IgD-negative memory B cell (primary cell): ENCODE results near the gene SLCO2B1. TPM values are rescaled to one million over a fixed set of nuclear protein-coding genes. Genes with fewer than 3 reads are reported as not detected.

Source experiments
- H3K27ac Mint-ChIP-seq, 3 donors: one replicate each; pipeline ENCODE4 v1.8.0; 2020 to 2022; ENCODE audit warnings: mild to moderate bottlenecking in 3 of 3, mixed read lengths in 3 of 3, moderate library complexity in 1 of 3
- H3K27me3 Mint-ChIP-seq: one replicate; pipeline ENCODE4 v1.8.0; 2021; ENCODE audit warnings: mixed read lengths
- H3K36me3 Mint-ChIP-seq: one replicate; pipeline ENCODE4 v1.8.0; 2020; ENCODE audit warnings: mild to moderate bottlenecking, mixed read lengths
- H3K4me1 Mint-ChIP-seq, 3 donors: one replicate each; pipeline ENCODE4 v1.8.0; 2020 to 2022; ENCODE audit warnings: mixed read lengths in 3 of 3, mild to moderate bottlenecking in 1 of 3
- H3K4me3 Mint-ChIP-seq, 4 donors: one replicate each; pipeline ENCODE4 v1.8.0; 2020 to 2022; ENCODE audit warnings: mild to moderate bottlenecking in 4 of 4, mixed read lengths in 4 of 4, moderate library complexity in 3 of 4
- H3K9me3 Mint-ChIP-seq, 3 donors: one replicate each; pipeline ENCODE4 v1.8.0; 2020 to 2021; ENCODE audit warnings: mixed read lengths in 3 of 3, mild to moderate bottlenecking in 1 of 3
- polyA plus RNA-seq: library from polyadenylated mRNA; unstranded; fragments of 300-500 nt; fragmentation: Illumina TruSeq; gene quantifications from one replicate; pipeline ENCODE4 v1.2.3, GENCODE V29; 2021

Gene SLCO2B1
- polyA plus RNA-seq, 1 donor from 2014 or later: not detected

DNA sequence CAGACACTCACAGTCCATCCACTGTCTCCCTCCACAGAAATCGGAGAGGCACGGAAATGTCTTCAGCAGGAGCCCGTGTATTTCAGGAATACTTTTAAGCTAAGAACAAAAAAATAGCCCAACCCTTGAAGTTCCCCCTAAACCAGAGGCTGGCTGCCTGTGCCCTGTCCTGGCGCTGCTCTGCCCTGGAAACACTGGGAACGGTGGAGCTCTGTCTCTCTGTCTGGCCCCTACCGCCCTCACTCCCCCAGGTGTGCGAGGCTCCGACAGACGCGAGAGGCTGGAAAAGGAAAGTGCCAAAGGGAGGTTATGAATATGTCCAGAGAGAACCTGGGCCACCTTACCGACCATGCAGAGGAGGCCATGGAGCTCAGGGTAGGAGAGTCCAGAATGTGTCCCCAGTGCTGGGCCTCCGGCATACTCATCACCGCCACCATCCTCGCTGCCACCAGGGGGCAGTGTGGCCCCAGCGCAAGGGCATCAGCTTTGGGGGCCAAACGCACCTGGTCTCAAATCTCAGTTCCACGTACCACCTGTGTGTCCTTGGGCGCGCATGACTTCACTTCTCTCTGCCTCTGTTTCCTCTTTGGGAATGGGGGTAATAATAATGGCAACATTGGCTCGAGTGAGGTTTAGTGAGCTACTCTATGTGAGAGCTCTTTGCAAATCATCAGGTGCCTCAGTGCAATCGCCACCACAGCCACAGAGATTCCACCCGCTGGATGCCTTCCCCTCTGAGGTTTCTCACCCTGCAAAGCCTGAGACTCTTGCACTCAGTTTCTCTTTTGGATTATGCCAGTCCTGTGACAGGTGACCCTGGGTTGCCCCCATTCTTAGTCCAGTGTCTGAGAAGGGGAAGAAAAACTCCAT, 10.4 kb upstream of the SLCO2B1 start:
- peaks cover 4% of the 10 kb centered on the region for H3K27me3 Mint-ChIP-seq
- peak overlapping the region in 1 of 3 donors; percentile 42 for H3K27ac Mint-ChIP-seq
- no peaks in the 10 kb centered on the region for H3K36me3 Mint-ChIP-seq
- no peak overlapping the region for H3K4me3 Mint-ChIP-seq
- no peaks in the 10 kb centered on the region for H3K9me3 Mint-ChIP-seq
- H3K4me1 Mint-ChIP-seq: peaks cover 14 to 20% (median 19%) of the 10 kb centered on the region in 3 donors

DNA sequence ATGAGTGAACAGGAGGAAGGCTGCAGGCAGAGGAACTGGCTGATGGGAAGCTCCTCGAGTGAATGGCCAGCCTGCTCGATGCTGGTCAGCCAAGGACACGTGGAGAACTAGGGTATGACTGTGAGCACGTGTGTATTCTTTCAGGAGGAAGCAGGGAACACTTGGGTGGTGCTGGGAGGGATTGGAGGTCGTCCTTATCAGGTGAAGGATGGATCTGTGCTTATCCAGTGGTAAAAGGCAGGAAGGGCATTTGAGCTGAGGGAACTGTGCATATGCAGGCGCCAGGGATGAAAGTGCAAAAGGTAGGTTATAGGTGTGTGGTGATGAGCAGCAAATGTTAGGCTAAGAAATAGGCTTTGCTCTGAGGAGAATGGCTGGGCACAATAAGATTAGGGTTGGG, 9.7 kb upstream of the SLCO2B1 start:
- Mint-ChIP-seq H3K9me3 (no peaks in the 10 kb centered on the region), H3K27me3 (peaks cover 4% of the 10 kb centered on the region), H3K27ac (peak overlapping the region in 1 of 3 donors; percentile 15), H3K4me1 (peaks cover 14 to 20% (median 19%) of the 10 kb centered on the region in 3 donors), H3K36me3 (no peaks in the 10 kb centered on the region), H3K4me3 (no peak overlapping the region)

- Mint-ChIP-seq H3K27me3 (peaks cover 4% of the 10 kb centered on the region), H3K4me1 (peaks cover 14 to 20% (median 19%) of the 10 kb centered on the region in 3 donors), H3K9me3 (no peaks in the 10 kb centered on the region), H3K27ac (no peak overlapping the region), H3K36me3 (no peaks in the 10 kb centered on the region), H3K4me3 (peak overlapping the region in 1 of 4 donors; percentile 71)
Observed at GRCh38 chr11:75142714-75143419, 8.0 kb upstream of the SLCO2B1 start.

DNA sequence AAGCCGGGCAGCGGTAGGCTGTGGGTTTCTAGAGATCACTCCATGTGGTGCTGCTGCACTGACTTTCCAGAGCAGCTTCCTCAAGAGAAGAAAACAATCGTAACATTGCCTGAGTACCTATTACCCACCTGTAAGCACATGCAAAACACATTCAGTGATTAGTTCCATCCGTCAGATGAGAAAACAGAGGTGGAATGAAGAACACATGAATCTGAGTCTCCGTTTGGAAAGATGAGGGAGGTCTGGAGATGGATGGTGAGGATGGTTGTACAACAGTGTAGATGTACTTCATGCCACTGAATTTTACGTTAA, 7.5 kb upstream of the SLCO2B1 start:
- Mint-ChIP-seq H3K4me3 (peak overlapping the region in 1 of 4 donors; percentile 71), H3K36me3 (no peaks in the 10 kb centered on the region), H3K27me3 (peaks cover 4% of the 10 kb centered on the region), H3K27ac (no peak overlapping the region), H3K9me3 (no peaks in the 10 kb centered on the region), H3K4me1 (peaks cover 14 to 20% (median 19%) of the 10 kb centered on the region in 3 donors)

DNA sequence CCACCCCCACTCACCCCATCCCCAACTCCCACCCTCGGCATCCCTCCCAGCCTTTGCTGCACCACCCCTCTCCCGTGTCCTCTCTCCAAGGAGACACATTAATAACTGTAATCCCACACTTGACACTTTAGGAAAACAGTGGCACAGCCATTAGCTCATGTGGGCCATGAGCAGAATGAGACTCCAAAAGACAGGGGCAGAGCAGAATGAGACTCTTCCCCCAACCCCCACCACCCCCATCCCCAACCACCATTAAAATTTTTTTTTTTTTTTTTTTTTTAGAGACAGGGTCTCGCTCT, 6.2 kb upstream of the SLCO2B1 start:
- Mint-ChIP-seq H3K27me3 (peaks cover 6% of the 10 kb centered on the region), H3K4me1 (peaks cover 12 to 20% (median 14%) of the 10 kb centered on the region in 3 donors), H3K36me3 (no peaks in the 10 kb centered on the region), H3K4me3 (no peak overlapping the region), H3K27ac (no peak overlapping the region), H3K9me3 (no peaks in the 10 kb centered on the region)

GRCh38 chr11:75145196-75145971, 5.5 kb upstream of the SLCO2B1 start:
- peaks cover 6% of the 10 kb centered on the region for H3K27me3 Mint-ChIP-seq
- H3K27ac Mint-ChIP-seq: no peak overlapping the region
- no peaks in the 10 kb centered on the region for H3K36me3 Mint-ChIP-seq
- H3K9me3 Mint-ChIP-seq: no peaks in the 10 kb centered on the region
- H3K4me3 Mint-ChIP-seq: no peak overlapping the region
- peaks cover 12 to 20% (median 14%) of the 10 kb centered on the region in 3 donors for H3K4me1 Mint-ChIP-seq

- Mint-ChIP-seq H3K27ac (no peak overlapping the region), H3K4me1 (peaks cover 12 to 16% (median 14%) of the 10 kb centered on the region in 3 donors), H3K36me3 (no peaks in the 10 kb centered on the region), H3K4me3 (no peak overlapping the region), H3K9me3 (no peaks in the 10 kb centered on the region), H3K27me3 (peaks cover 6% of the 10 kb centered on the region)
Observed at GRCh38 chr11:75145972-75146519, 4.9 kb upstream of the SLCO2B1 start.

- Mint-ChIP-seq H3K36me3 (no peaks in the 10 kb centered on the region), H3K4me1 (peaks cover 12 to 16% (median 14%) of the 10 kb centered on the region in 3 donors), H3K4me3 (no peak overlapping the region), H3K27ac (no peak overlapping the region), H3K27me3 (peaks cover 7% of the 10 kb centered on the region), H3K9me3 (no peaks in the 10 kb centered on the region)
Observed at GRCh38 chr11:75146711-75147110, 4.2 kb upstream of the SLCO2B1 start.

DNA sequence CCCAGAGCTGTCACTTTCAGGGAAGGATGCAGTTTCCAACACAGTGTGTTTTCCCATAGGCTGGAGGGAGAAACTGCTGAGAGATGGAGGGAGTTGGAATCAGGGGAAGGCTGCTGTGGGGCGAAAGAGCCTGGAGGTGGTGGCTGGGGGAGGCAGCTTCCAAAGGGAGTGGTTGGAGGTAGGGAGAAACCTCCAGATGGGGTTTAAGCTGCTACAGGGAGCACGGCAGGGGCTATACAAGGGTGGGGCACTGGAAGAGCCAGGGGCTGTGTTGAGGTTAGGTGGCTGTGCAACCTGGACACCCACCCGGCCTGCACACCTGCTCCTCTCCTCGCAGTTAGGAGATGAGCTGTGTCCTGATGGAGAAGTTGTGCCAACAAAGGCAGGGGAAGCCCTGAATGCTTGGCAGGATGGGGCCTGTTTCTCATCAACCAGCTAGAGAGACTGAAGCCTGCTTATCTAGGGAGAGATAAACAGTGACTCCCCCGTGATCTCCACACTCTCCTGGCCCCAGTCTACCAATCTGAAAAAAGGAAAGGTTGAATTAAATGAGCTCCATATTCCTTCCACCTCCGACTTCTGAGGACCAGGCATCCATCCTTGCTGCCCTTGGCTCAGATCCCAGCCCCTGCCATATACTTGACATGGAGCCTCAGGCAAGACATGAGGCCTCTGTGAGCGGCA, 3.6 kb upstream of the SLCO2B1 start:
- Mint-ChIP-seq H3K9me3 (no peaks in the 10 kb centered on the region), H3K4me3 (no peak overlapping the region), H3K27ac (no peak overlapping the region), H3K4me1 (peaks cover 12 to 16% (median 14%) of the 10 kb centered on the region in 3 donors), H3K36me3 (no peaks in the 10 kb centered on the region), H3K27me3 (peaks cover 13% of the 10 kb centered on the region)

DNA sequence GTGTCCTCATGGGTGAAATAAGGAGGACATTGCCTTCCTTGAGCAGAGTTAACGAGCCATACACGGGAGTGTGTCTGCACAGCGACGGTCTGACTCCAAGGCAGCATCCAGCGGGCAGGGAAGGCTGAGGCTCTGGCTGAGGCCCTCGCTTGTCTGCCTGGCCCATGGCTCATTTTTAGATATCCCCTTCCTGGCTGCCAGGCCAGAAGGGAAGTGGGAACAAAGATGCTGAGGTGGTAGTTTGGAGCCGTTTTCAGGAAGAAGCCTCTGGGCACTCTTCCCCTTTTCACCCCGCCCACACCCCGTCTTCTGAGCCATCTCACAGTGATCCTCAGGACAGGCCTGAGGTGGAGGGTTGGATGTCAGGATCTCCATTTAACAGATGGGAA, 3.0 kb upstream of the SLCO2B1 start:
- H3K36me3 Mint-ChIP-seq: no peaks in the 10 kb centered on the region
- H3K4me3 Mint-ChIP-seq: no peak overlapping the region
- no peak overlapping the region for H3K27ac Mint-ChIP-seq
- H3K27me3 Mint-ChIP-seq: peaks cover 15% of the 10 kb centered on the region
- peaks cover 11 to 12% (median 11%) of the 10 kb centered on the region in 3 donors for H3K4me1 Mint-ChIP-seq
- no peaks in the 10 kb centered on the region for H3K9me3 Mint-ChIP-seq

DNA sequence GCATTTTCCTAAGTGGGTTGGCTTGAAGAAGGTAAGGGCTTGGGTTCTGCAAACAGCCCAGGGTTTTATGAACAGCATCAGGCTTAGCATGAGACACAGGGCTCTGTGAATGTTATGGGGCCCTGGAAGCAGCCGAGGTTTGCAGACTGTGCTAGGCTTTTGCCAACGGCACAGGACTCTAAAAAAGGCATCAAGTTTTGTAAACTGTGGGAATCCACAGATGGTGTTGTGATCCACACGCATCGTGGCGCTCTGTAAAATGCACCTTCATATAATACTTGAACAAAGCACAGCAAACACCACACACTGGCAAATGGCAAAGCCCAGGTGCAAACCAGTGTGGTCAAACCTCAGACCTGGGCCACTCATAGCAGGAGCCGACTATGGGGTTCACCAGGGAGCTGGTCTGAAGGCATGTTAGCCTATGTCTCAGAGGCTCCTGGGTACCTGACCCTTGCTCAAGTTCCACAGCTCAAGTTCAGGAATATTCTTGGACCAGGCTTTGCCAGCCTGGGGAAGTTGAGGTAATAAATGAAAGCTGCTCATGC, 2.4 kb upstream of the SLCO2B1 start:
- Mint-ChIP-seq H3K27ac (no peak overlapping the region), H3K36me3 (no peaks in the 10 kb centered on the region), H3K4me1 (peaks cover 4 to 7% (median 6%) of the 10 kb centered on the region in 3 donors), H3K27me3 (peaks cover 15% of the 10 kb centered on the region), H3K9me3 (no peaks in the 10 kb centered on the region), H3K4me3 (no peak overlapping the region)

DNA sequence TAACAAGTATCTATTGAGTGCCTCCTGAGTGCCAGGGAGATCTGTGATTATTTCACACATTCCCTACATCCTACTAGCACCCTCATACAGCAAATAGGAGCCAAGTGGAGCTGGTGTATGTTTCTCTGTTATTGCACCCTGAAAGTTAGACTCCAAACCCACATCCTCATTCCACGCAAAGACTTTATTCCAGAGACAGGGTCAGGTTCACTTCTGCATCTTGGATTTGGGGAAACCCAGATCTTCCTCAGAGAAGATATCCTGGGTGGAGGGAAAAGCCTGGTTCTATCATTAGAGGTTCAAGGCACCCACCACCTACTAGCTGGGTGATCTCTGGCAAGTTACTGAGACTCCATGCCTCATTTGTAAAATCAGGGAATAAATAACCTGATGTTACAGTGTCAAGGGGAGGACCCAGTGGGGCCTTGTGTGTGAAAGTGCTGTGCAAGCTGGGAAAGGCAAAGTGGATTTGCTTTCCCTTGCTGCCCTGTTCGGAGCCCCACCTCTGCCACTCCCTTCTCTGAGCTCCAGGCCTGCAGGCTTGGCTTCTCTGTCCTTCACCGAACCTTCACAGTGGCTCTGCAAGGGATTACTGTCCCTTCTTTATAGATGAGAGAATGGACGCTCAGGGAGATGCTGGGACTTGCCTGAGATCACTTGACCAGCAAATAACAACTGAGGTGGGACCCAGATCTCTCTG, 991 bp upstream of the SLCO2B1 start:
- H3K9me3 Mint-ChIP-seq: no peaks in the 10 kb centered on the region
- H3K4me1 Mint-ChIP-seq: no peaks in the 10 kb centered on the region
- H3K36me3 Mint-ChIP-seq: no peaks in the 10 kb centered on the region
- no peak overlapping the region for H3K27ac Mint-ChIP-seq
- H3K27me3 Mint-ChIP-seq: peaks cover 14% of the 10 kb centered on the region
- H3K4me3 Mint-ChIP-seq: no peak overlapping the region

DNA sequence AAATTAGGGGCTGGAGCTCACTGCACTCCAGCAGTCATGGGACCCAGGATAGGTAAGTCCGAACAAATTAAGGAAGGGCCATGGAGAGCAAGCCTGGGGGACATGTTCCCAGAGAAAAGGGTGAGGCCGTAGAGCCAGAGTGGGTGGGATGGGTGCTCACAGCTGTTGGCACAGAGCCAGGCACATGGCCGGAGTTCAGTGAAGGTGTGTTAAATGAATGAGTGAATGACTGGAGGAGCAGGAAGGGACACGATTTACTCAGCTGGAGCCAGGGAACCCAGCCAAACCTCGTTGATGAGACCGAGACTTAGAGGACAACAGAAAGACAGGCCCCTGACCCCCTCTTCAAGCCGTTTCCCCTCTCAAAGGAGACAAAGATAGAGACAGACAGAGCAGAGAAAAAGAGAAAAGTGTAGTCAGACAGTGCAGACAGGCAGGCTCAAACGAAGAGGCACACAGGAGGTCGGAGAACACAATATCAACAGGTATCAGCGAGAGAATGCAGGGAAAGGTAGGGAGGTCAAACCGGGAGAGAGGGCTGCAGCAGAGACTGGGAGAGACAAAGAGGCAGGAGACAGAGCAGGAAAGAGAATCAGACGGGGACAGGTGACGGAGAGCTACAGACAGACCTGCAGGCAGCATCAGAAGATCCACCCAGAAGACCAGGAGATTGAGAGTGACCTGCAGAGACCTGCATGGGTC, 590 bp downstream of the SLCO2B1 start:
- H3K27me3 Mint-ChIP-seq: peaks cover 13% of the 10 kb centered on the region
- no peaks in the 10 kb centered on the region for H3K9me3 Mint-ChIP-seq
- no peak overlapping the region for H3K27ac Mint-ChIP-seq
- H3K36me3 Mint-ChIP-seq: no peaks in the 10 kb centered on the region
- H3K4me1 Mint-ChIP-seq: no peaks in the 10 kb centered on the region
- no peak overlapping the region for H3K4me3 Mint-ChIP-seq
